Activated naive CD8-positive, alpha-beta T cell treated with anti-CD3 and anti-CD28 coated beads for 36 hours (primary cell): ENCODE data around the gene APCS. TPM values are rescaled to one million over a fixed set of nuclear protein-coding genes. Genes with fewer than 3 reads are reported as not detected.

Experiments used
- DNase-seq: peaks from one replicate; pipeline ENCODE4 v3.0.0; 2021
- H3K27ac Mint-ChIP-seq: one replicate; pipeline ENCODE4 v1.8.0; 2022; ENCODE audit warnings: mild to moderate bottlenecking, moderate library complexity, mixed read lengths
- H3K27me3 Mint-ChIP-seq: one replicate; pipeline ENCODE4 v1.8.0; 2022; ENCODE audit warnings: mild to moderate bottlenecking, mixed read lengths
- H3K36me3 Mint-ChIP-seq: one replicate; pipeline ENCODE4 v1.8.0; 2021; ENCODE audit warnings: mild to moderate bottlenecking, mixed read lengths
- H3K4me1 Mint-ChIP-seq: one replicate; pipeline ENCODE4 v1.8.0; 2021; ENCODE audit warnings: mixed read lengths
- H3K4me3 Mint-ChIP-seq: one replicate; pipeline ENCODE4 v1.8.0; 2022; ENCODE audit warnings: mild to moderate bottlenecking, moderate library complexity, mixed read lengths
- H3K9me3 Mint-ChIP-seq: one replicate; pipeline ENCODE4 v1.8.0; 2022; ENCODE audit warnings: mixed read lengths
- total RNA-seq, 2 experiments: library from RNA; stranded (reverse); gene quantifications; one replicate each; pipeline ENCODE4 v1.2.3, GENCODE V29; 2021

APCS gene
- total RNA-seq: not detected

- no peaks in the 10 kb centered on the region for H3K9me3 Mint-ChIP-seq
- no peak within 1 kb of the TSS for H3K27ac Mint-ChIP-seq
- no peak within 1 kb of the TSS for H3K4me3 Mint-ChIP-seq
- H3K4me1 Mint-ChIP-seq: no peaks in the 10 kb centered on the region
- no peaks in the 10 kb centered on the region for H3K36me3 Mint-ChIP-seq
- peaks cover 19% of the 10 kb centered on the region for H3K27me3 Mint-ChIP-seq
- no peak for DNase-seq
These were observed at the start of gene APCS for GRCh38 chr1:159587461-159587951. Gene APCS (plus strand): TSS chr1:159587826. CDS start chr1:159587922, 96 bp downstream.

- DNase-seq: no peak
- H3K4me1 Mint-ChIP-seq: no peaks in the 10 kb centered on the region
- H3K27me3 Mint-ChIP-seq: peaks cover 28% of the 10 kb centered on the region
- no peaks in the 10 kb centered on the region for H3K36me3 Mint-ChIP-seq
- peaks cover 2% of the 10 kb centered on the region for H3K9me3 Mint-ChIP-seq
- H3K4me3 Mint-ChIP-seq: no peak overlapping the region
- H3K27ac Mint-ChIP-seq: no peak overlapping the region
These were observed 39.5 kb upstream of the APCS start for GRCh38 chr1:159548126-159548525.

GRCh38 chr1:159554261-159554660 lies 33.4 kb upstream of the APCS start:
- H3K4me3 Mint-ChIP-seq: no peak overlapping the region
- peaks cover 21% of the 10 kb centered on the region for H3K27me3 Mint-ChIP-seq
- DNase-seq: no peak
- no peak overlapping the region for H3K27ac Mint-ChIP-seq
- H3K36me3 Mint-ChIP-seq: no peaks in the 10 kb centered on the region
- H3K4me1 Mint-ChIP-seq: no peaks in the 10 kb centered on the region
- H3K9me3 Mint-ChIP-seq: no peaks in the 10 kb centered on the region

- no peaks in the 10 kb centered on the region for H3K36me3 Mint-ChIP-seq
- no peaks in the 10 kb centered on the region for H3K4me1 Mint-ChIP-seq
These were observed 32.9 kb upstream of the APCS start for GRCh38 chr1:159554696-159555095.

GRCh38 chr1:159556931-159557369 lies 30.7 kb upstream of the APCS start:
- DNase-seq: no peak
- Mint-ChIP-seq H3K4me3 (no peak overlapping the region), H3K27me3 (peaks cover 5% of the 10 kb centered on the region), H3K4me1 (no peaks in the 10 kb centered on the region), H3K36me3 (no peaks in the 10 kb centered on the region), H3K27ac (no peak overlapping the region), H3K9me3 (no peaks in the 10 kb centered on the region)

More at GRCh38 chr1:159554696-159555095, 32.9 kb upstream of the APCS start:
- H3K27me3 Mint-ChIP-seq: peaks cover 21% of the 10 kb centered on the region
- no peak overlapping the region for H3K4me3 Mint-ChIP-seq
- no peak overlapping the region for H3K27ac Mint-ChIP-seq
- no peaks in the 10 kb centered on the region for H3K9me3 Mint-ChIP-seq
- no peak for DNase-seq

GRCh38 chr1:159560599-159560998 lies 27.0 kb upstream of the APCS start:
- H3K36me3 Mint-ChIP-seq: no peaks in the 10 kb centered on the region
- H3K9me3 Mint-ChIP-seq: no peaks in the 10 kb centered on the region
- H3K4me3 Mint-ChIP-seq: no peak overlapping the region
- no peak for DNase-seq
- H3K4me1 Mint-ChIP-seq: no peaks in the 10 kb centered on the region
- no peak overlapping the region for H3K27ac Mint-ChIP-seq
- H3K27me3 Mint-ChIP-seq: peaks cover 6% of the 10 kb centered on the region

GRCh38 chr1:159561497-159561896 lies 26.1 kb upstream of the APCS start:
- no peaks in the 10 kb centered on the region for H3K36me3 Mint-ChIP-seq
- DNase-seq: no peak
- H3K4me3 Mint-ChIP-seq: no peak overlapping the region
- no peaks in the 10 kb centered on the region for H3K9me3 Mint-ChIP-seq
- peaks cover 6% of the 10 kb centered on the region for H3K27me3 Mint-ChIP-seq
- no peak overlapping the region for H3K27ac Mint-ChIP-seq
- H3K4me1 Mint-ChIP-seq: no peaks in the 10 kb centered on the region

- H3K4me3 Mint-ChIP-seq: no peak overlapping the region
- H3K9me3 Mint-ChIP-seq: no peaks in the 10 kb centered on the region
- no peaks in the 10 kb centered on the region for H3K4me1 Mint-ChIP-seq
- DNase-seq: no peak
- H3K36me3 Mint-ChIP-seq: no peaks in the 10 kb centered on the region
- peaks cover 6% of the 10 kb centered on the region for H3K27me3 Mint-ChIP-seq
- H3K27ac Mint-ChIP-seq: no peak overlapping the region
These were observed 24.9 kb upstream of the APCS start for GRCh38 chr1:159562680-159563079.

GRCh38 chr1:159577446-159577845 lies 10.2 kb upstream of the APCS start:
- peaks cover 1% of the 10 kb centered on the region for H3K9me3 Mint-ChIP-seq
- no peak overlapping the region for H3K27ac Mint-ChIP-seq
- H3K4me3 Mint-ChIP-seq: no peak overlapping the region
- peaks cover 7% of the 10 kb centered on the region for H3K4me1 Mint-ChIP-seq
- H3K27me3 Mint-ChIP-seq: peaks cover 35% of the 10 kb centered on the region
- no peaks in the 10 kb centered on the region for H3K36me3 Mint-ChIP-seq
- no peak for DNase-seq

- H3K4me1 Mint-ChIP-seq: peaks cover 7% of the 10 kb centered on the region
- H3K27me3 Mint-ChIP-seq: peaks cover 33% of the 10 kb centered on the region
- H3K9me3 Mint-ChIP-seq: no peaks in the 10 kb centered on the region
- H3K4me3 Mint-ChIP-seq: no peak overlapping the region
- H3K36me3 Mint-ChIP-seq: no peaks in the 10 kb centered on the region
- no peak overlapping the region for H3K27ac Mint-ChIP-seq
- no peak for DNase-seq
These were observed 7.3 kb upstream of the APCS start for GRCh38 chr1:159580340-159580739.

- Mint-ChIP-seq H3K9me3 (no peaks in the 10 kb centered on the region), H3K4me1 (peaks cover 7% of the 10 kb centered on the region), H3K4me3 (no peak overlapping the region), H3K27ac (no peak overlapping the region), H3K27me3 (peaks cover 27% of the 10 kb centered on the region), H3K36me3 (no peaks in the 10 kb centered on the region)
- no peak for DNase-seq
These were observed 6.2 kb upstream of the APCS start for GRCh38 chr1:159581422-159581821.

GRCh38 chr1:159584536-159584935 lies 3.1 kb upstream of the APCS start:
- Mint-ChIP-seq H3K27ac (no peak overlapping the region), H3K36me3 (no peaks in the 10 kb centered on the region), H3K27me3 (peaks cover 15% of the 10 kb centered on the region), H3K9me3 (no peaks in the 10 kb centered on the region), H3K4me3 (no peak overlapping the region), H3K4me1 (peaks cover 7% of the 10 kb centered on the region)
- DNase-seq: no peak

- Mint-ChIP-seq H3K4me3 (no peak overlapping the region), H3K9me3 (no peaks in the 10 kb centered on the region), H3K27me3 (peaks cover 14% of the 10 kb centered on the region), H3K4me1 (no peaks in the 10 kb centered on the region), H3K27ac (no peak overlapping the region), H3K36me3 (no peaks in the 10 kb centered on the region)
- DNase-seq: no peak
These were observed 4.4 kb downstream of the APCS start for GRCh38 chr1:159591981-159592380.

- H3K36me3 Mint-ChIP-seq: no peaks in the 10 kb centered on the region
- no peak overlapping the region for H3K27ac Mint-ChIP-seq
- no peaks in the 10 kb centered on the region for H3K9me3 Mint-ChIP-seq
- H3K4me3 Mint-ChIP-seq: no peak overlapping the region
- H3K4me1 Mint-ChIP-seq: no peaks in the 10 kb centered on the region
- no peak for DNase-seq
- peaks cover 28% of the 10 kb centered on the region for H3K27me3 Mint-ChIP-seq
These were observed 7.2 kb downstream of the APCS start for GRCh38 chr1:159594625-159595405.

- DNase-seq: no peak
- no peaks in the 10 kb centered on the region for H3K36me3 Mint-ChIP-seq
- no peaks in the 10 kb centered on the region for H3K4me1 Mint-ChIP-seq
- H3K4me3 Mint-ChIP-seq: no peak overlapping the region
- no peaks in the 10 kb centered on the region for H3K9me3 Mint-ChIP-seq
- H3K27ac Mint-ChIP-seq: no peak overlapping the region
- peaks cover 51% of the 10 kb centered on the region for H3K27me3 Mint-ChIP-seq
These were observed 10.6 kb downstream of the APCS start for GRCh38 chr1:159598196-159598595.

GRCh38 chr1:159600894-159601293 lies 13.3 kb downstream of the APCS start:
- H3K4me1 Mint-ChIP-seq: no peaks in the 10 kb centered on the region
- H3K36me3 Mint-ChIP-seq: no peaks in the 10 kb centered on the region
- H3K27ac Mint-ChIP-seq: no peak overlapping the region
- no peaks in the 10 kb centered on the region for H3K9me3 Mint-ChIP-seq
- peaks cover 45% of the 10 kb centered on the region for H3K27me3 Mint-ChIP-seq
- no peak for DNase-seq
- H3K4me3 Mint-ChIP-seq: no peak overlapping the region
